T47D (cell line): ENCODE measurements around the gene SMIM21.

Experiments
- DNase-seq, 2 experiments: peaks; one replicate each; pipeline versions ENCODE4 v3.0.0 to v3.0.0-alpha.2; 2011 to 2012; ENCODE audit warnings: low read depth in 1 of 2, low spot score in 1 of 2
- JUND ChIP-seq: IDR thresholded peaks from 2 replicates; pipeline ENCODE4 v1.6.1; 2012; ENCODE audit warnings: low read depth
- in situ Hi-C: cut with HindIII; loops from 2 replicates; pipeline ENCODE4 v1.10.0; 2016; ENCODE audit warnings: low sequenced_read_pairs, low pct_unique_long_range_greater_than_20kb

The SMIM21 gene

DNA sequence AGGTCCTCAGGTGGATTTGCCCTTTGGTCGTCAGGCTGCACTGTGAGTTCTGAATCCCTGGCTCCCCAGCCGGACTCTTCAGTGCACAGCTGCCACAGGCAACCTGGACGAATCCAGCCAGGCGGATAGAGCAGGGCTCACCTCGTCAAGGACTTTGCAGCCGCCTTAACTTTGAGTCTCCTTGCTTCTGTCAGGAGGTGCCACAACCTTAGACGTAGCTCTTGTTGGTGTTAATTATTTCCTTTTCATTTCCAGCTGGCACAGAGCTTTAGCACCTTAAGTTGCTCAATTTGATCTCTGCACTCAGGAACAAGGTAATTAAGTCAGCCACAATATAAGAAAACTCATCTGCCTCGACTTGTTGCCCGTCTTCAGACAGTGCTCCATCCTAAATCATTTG is 17.7 kb downstream of the SMIM21 start:
- in situ Hi-C loops: no loop called here
- TF ChIP-seq JUND: no peak
- DNase-seq: no peak

DNA sequence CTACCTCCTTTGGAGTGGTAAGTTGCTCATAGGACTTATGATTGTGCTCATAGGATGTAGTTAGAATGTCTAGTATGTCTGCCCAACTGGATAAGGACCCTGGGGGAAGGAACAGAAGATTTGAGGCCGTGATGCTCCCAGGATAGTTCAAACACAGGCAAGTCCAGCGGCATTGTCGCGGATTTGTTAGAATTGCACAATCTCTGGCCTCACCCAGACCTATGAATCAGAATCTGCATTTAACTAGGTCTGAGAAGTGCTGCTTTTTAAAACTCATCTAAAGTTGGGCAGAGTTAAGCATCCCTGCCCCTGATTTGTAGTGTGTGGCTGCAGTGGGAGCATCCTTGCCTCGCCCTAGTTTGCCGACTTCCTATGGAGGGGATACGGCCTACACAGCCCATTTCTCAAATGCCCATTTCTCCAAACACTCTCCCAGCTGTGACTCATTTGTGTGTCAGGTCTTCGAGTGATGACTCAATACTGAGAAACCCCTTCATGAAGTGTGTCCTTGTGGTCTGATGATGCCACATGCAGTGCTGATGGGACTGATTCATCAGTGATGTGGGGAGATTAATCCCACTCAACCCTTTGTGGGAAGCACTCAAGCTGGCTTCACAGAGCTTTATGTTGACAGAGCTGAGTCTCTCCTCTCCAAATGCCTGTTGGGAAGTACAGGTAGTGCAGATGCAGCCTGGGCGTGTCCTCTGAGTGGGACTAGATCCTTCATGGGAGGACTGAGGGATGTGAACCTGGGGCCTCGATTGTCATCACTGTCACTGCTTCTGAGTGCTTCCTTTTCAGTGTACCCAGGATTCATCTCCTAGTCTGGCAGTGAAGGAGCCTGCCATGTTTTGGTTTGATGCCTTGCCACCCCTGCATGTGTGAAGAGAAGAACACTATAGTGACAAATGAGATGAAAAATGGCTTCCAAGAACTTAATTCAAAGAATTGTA is 18.7 kb downstream of the SMIM21 start:
- no peak for TF ChIP-seq JUND
- in situ Hi-C loops: no loop called here
- DNase-seq: no peak

- TF ChIP-seq JUND: no peak
- in situ Hi-C loops: no loop called here
- no peak for DNase-seq
Observed at GRCh38 chr18:75407468-75408437, 19.8 kb downstream of the SMIM21 start.

DNA sequence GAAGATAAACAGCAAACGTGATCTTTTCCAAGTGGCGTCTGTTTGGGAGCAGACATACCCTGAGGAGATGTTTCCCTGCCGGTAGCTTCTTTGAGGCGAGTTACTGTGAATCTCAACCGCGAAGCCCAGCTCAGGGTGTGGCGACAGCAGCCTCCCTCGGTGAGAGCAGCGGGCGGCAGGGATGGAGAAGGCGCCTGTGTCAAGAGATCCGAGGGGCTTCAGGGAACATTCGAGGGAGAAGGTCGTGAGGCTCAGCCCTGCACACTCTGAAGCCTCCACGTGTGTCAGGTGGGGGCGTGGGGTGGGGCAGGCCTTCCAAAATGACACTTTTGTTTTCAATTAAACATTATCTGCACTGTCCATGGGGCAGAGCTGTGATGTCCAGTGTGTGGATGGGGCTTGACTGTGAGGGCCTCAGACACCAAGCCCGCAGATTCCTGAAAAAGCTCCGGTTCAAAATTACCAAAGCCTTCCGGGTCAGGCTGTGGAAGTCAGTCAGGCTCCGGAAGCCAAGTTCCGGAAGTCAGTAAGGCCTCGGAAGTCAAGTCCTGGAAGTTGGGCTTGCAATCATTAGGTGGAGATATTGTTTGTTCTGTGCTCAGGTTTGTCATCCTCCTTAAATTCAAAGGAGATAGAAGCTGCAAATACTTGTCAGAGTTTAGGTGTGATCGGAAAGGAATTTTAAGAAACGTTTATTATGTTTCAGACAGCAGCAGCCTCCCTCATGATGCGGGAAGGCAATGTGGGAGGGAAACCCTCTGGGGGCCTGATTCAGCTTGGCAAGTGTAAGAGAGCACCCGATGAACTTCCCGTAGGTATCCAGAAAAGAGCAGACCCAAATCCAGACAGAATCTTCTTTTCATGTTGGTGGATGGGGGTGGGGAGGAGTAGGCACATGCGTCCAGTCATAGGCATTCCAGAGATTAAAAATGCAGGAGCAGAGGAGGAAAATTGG is 20.7 kb downstream of the SMIM21 start:
- no peak for TF ChIP-seq JUND
- in situ Hi-C loops: no loop called here
- DNase-seq: no peak

DNA sequence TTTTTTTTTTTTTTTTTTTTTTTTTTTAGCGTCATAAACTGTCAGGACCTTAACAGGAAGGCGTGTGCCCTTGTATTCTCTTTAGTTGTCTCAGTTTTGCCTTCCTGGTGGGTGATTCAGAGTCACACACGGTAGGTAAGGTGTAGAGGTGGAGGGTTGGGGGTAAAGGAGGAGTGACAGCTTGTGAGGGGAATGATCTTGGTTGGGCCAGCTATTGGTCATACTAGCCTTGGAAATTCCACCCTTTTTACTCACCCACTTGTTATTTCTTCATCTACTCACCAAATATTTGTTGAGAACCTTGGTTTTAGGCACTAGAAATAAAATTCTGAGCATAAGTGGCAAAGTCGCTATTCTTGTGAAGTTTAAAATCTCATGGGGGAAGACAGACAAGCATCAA is 22.2 kb downstream of the SMIM21 start:
- TF ChIP-seq JUND: no peak
- in situ Hi-C loops: no loop called here
- no peak for DNase-seq

DNA sequence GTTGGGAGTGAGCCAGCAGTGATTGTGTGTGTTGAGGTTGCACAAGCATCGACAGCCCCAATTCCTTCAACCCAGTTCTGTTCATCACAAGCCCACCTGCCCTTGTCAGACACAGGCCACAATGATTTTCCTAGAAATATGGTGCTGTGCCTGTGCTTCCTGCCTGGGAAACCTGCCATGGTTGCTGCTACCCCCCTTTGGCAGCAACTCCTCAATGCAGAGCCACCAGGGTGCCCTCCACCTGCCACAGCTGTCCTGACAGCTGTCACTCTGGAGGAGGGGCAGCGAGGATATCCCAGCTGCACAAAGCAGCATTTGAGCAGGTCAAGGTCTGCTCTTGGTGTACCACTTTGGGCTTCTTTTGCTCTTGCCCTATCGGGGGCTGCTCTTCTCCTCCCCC is 27.1 kb downstream of the SMIM21 start:
- in situ Hi-C loops: no loop called here
- TF ChIP-seq JUND: no peak
- DNase-seq: no peak

- in situ Hi-C loops: no loop called here
- no peak for TF ChIP-seq JUND
- peak in 1 of 2 experiments; percentile 7 for DNase-seq
Observed at GRCh38 chr18:75395137-75395536, 32.4 kb downstream of the SMIM21 start.

GRCh38 chr18:75393721-75394120 is 33.8 kb downstream of the SMIM21 start:
- no peak for DNase-seq
- in situ Hi-C loops: no loop called here
- TF ChIP-seq JUND: no peak

DNA sequence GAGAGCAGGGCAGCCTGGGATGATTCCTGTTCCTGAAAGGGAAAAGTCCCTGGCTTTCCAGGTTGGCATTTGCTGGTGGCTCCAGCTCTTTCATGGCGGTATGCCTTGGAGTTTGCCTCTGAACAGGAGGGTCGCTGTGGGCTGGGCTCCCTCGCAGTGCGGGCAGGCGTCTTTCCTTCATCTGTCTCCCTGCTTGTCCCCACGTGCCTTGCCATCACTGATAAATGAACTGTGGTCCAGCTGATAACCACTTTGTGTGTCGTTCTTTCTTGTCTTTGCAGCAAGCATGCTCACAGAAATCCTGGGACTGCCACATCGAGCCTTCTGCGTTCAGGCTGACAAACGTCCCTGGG is 35.3 kb downstream of the SMIM21 start:
- TF ChIP-seq JUND: no peak
- in situ Hi-C loops: no loop called here
- no peak for DNase-seq

- DNase-seq: no peak
- in situ Hi-C loops: no loop called here
- no peak for TF ChIP-seq JUND
Observed at GRCh38 chr18:75391279-75392225, 36.0 kb downstream of the SMIM21 start.

DNA sequence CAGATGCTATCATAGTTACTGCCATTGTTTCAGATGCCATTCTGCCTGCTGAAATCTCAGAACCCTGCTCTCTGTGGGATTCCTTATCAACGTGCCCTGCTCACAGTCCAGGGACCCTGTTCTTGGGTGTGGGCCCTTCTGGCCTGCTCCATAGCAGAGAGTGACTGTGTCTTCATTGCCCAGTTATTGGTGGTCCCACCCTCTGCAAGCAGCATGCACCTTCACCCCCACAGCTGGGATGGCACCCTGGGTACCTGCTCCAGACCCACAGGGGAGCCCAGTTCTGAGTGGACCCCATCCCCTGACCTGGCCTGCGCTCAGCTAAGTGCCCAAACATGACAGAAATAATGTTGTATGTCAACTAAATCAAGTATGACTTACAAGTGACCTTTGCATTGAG is 36.6 kb downstream of the SMIM21 start:
- in situ Hi-C loops: no loop called here
- DNase-seq: no peak
- no peak for TF ChIP-seq JUND

DNA sequence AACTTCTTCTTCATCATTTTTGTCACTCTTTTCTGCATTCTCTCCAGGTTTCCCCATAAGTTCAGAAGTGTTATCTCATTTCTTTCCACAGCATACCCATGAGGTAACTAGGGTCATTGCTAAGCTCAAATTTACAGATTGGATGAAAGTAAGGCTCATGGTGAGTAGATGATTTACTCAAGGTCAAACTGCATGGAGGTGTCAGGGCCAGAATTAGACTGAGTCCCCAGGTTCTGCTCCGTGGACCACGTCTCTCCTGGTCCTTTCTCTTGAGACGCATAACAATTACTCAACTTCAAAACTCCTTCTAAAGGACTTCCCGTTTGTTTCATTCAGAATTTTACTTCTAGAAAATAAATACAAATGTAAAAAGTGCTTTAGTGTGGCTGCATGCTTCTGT is 43.4 kb downstream of the SMIM21 start:
- in situ Hi-C loops: no loop called here
- no peak for DNase-seq
- TF ChIP-seq JUND: no peak
